ENCODE measurements around the gene NDUFAF5.

DNA sequence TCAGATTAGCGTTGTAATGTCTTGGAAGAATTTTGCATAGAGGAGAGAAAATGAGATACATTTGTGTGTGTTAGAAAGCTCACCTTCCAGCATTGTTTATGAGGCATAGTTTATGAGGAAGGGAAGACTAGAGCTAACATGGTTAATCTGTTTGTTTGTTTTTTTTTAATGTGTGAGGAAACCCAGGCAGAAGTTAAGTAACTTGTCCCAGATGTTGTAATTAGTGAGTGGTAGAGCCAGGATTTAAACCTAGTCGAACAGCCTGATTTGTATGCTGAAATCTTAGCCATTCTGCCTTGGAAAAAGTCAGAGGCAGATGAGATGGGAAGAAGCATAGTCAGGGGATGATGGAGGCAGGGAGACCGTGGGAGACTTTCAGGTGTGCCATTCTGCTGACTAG, 29.1 kb downstream of the NDUFAF5 start:
- TF ChIP-seq SPI1 (IDR thresholded peaks at IDR 0.05; ENCODE audit: borderline replicate concordance, low read depth) (no peak), POLR2AphosphoS5 (IDR thresholded peaks at IDR 0.05; ENCODE audit: low read depth) (no peak), GABPA (IDR thresholded peaks at IDR 0.05; ENCODE audit: low read depth) (no peak)
- TF ChIP-seq, protein P1, sequence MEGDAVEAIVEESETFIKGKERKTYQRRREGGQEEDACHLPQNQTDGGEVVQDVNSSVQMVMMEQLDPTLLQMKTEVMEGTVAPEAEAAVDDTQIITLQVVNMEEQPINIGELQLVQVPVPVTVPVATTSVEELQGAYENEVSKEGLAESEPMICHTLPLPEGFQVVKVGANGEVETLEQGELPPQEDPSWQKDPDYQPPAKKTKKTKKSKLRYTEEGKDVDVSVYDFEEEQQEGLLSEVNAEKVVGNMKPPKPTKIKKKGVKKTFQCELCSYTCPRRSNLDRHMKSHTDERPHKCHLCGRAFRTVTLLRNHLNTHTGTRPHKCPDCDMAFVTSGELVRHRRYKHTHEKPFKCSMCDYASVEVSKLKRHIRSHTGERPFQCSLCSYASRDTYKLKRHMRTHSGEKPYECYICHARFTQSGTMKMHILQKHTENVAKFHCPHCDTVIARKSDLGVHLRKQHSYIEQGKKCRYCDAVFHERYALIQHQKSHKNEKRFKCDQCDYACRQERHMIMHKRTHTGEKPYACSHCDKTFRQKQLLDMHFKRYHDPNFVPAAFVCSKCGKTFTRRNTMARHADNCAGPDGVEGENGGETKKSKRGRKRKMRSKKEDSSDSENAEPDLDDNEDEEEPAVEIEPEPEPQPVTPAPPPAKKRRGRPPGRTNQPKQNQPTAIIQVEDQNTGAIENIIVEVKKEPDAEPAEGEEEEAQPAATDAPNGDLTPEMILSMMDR (IDR thresholded peaks at IDR 0.05; ENCODE audit: insufficient read depth, low read length), result no peak
- TF ChIP-seq, protein P2, sequence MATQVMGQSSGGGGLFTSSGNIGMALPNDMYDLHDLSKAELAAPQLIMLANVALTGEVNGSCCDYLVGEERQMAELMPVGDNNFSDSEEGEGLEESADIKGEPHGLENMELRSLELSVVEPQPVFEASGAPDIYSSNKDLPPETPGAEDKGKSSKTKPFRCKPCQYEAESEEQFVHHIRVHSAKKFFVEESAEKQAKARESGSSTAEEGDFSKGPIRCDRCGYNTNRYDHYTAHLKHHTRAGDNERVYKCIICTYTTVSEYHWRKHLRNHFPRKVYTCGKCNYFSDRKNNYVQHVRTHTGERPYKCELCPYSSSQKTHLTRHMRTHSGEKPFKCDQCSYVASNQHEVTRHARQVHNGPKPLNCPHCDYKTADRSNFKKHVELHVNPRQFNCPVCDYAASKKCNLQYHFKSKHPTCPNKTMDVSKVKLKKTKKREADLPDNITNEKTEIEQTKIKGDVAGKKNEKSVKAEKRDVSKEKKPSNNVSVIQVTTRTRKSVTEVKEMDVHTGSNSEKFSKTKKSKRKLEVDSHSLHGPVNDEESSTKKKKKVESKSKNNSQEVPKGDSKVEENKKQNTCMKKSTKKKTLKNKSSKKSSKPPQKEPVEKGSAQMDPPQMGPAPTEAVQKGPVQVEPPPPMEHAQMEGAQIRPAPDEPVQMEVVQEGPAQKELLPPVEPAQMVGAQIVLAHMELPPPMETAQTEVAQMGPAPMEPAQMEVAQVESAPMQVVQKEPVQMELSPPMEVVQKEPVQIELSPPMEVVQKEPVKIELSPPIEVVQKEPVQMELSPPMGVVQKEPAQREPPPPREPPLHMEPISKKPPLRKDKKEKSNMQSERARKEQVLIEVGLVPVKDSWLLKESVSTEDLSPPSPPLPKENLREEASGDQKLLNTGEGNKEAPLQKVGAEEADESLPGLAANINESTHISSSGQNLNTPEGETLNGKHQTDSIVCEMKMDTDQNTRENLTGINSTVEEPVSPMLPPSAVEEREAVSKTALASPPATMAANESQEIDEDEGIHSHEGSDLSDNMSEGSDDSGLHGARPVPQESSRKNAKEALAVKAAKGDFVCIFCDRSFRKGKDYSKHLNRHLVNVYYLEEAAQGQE (IDR thresholded peaks at IDR 0.05; ENCODE audit: insufficient replicate concordance, low read depth), result no peak

Measured in HL-60 (cell line).